Endothelial cell of umbilical vein (primary cell): Measurements from ENCODE around the gene MROH9.

ENCODE experiments used
- CTCF ChIP-seq, 2 donors: IDR thresholded peaks; 1 replicate in 1 of 2; 2 replicates in 1 of 2; pipeline ENCODE4 v1.5.1; 2011; ENCODE audit warnings: low read length in 2 of 2, mild to moderate bottlenecking in 2 of 2, moderate library complexity in 2 of 2, control low read depth in 1 of 2, inconsistent platforms in 1 of 2, low read depth in 1 of 2; ENCODE audit not compliant: insufficient read depth in 1 of 2; ENCODE audit errors: extremely low read depth in 1 of 2
- EZH2 ChIP-seq: IDR thresholded peaks from 2 replicates; pipeline ENCODE4 v1.6.1; 2012; ENCODE audit warnings: borderline replicate concordance, low read depth, mild to moderate bottlenecking, moderate library complexity, low read length, inconsistent platforms; ENCODE audit not compliant: severe bottlenecking
- FOS ChIP-seq: IDR thresholded peaks from 2 replicates; pipeline ENCODE4 v1.6.1; 2011; ENCODE audit warnings: mild to moderate bottlenecking, low read length, moderate library complexity, borderline replicate concordance; ENCODE audit not compliant: insufficient read depth
- GATA2 ChIP-seq: IDR thresholded peaks from 2 replicates; pipeline ENCODE4 v1.7.0; 2011; ENCODE audit warnings: low read depth, mild to moderate bottlenecking, moderate library complexity, mixed read lengths, low read length; ENCODE audit not compliant: insufficient read length, insufficient read depth
- JUN ChIP-seq: IDR thresholded peaks from 2 replicates; pipeline ENCODE4 v1.6.1; 2011; ENCODE audit warnings: borderline replicate concordance, low read depth; ENCODE audit not compliant: insufficient read length, insufficient read depth
- MAX ChIP-seq: IDR thresholded peaks from 2 replicates; pipeline ENCODE4 v1.6.1; 2011; ENCODE audit not compliant: insufficient read depth, insufficient read length
- MYC ChIP-seq: IDR thresholded peaks from one replicate; pipeline ENCODE4 v1.6.1; 2011; ENCODE audit warnings: mild to moderate bottlenecking, low read depth, low read length
- POLR2A ChIP-seq: IDR thresholded peaks from 2 replicates; pipeline ENCODE4 v1.6.1; 2012; ENCODE audit warnings: low read depth, mild to moderate bottlenecking, control low read depth, low read length
- POLR2AphosphoS5 ChIP-seq: IDR thresholded peaks from 2 replicates; pipeline ENCODE4 v1.6.1; 2012; ENCODE audit warnings: low read depth, mild to moderate bottlenecking, control low read depth, low read length, moderate library complexity; ENCODE audit not compliant: insufficient read depth

DNA sequence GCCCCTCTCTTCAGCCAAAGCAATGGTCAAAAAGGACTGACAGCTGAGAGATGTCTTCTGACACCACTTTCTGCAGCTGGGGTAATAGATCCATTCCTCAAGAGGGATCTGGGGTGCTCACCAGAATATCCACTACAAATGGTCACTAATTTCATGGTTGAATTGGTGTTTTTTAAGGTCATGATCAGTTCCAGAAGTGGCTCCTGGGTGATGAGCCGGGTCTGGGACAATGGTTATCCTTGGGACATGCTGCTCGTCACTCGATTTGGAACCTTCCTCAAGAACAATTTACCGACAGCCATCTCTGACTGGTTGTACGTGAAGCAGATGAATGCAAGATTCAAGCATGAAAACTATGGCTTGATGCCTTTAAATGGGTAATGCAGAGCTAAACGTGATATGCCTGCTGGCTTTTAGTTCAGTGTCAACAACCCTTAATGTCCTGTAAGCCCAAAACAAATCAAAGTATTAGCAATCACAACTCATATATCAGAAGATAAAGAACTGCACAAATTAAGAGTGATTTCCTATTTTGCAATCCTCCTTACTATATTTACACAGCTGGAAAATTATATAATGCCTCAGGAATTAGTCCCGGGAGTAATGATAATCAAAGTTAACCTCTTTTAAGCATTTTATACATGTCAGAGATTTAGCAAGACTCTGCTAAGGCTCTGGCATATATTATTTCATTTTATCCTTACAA is 175.4 kb downstream of the MROH9 start:
- TF ChIP-seq CTCF (IDR thresholded peaks at IDR 0.05; ENCODE audit: extremely low read depth in 1 of 2, insufficient read depth in 1 of 2, low read depth in 1 of 2, low read length in 2 of 2) (no peak), POLR2A (no peak), POLR2AphosphoS5 (no peak), EZH2 (no peak), GATA2 (no peak), FOS (no peak), MYC (no peak), MAX (no peak), JUN (no peak)
